22Rv1 (cell line): ENCODE data around the gene SATB1.

Experiments used
- H3K27ac ChIP-seq: fragments of 450-650 bp; 2 replicates; pipeline ENCODE4 v1.5.1; 2017
- CTCF ChIP-seq: fragments of 450-650 bp; IDR thresholded peaks from 2 replicates; pipeline ENCODE4 v1.5.1; 2017; ENCODE audit warnings: mild to moderate bottlenecking
- ZFX ChIP-seq: fragments of 450-650 bp; IDR thresholded peaks from 2 replicates; pipeline ENCODE4 v1.6.1; 2017; ENCODE audit warnings: antibody characterized with exemption, borderline replicate concordance

The SATB1 gene

GRCh38 chr3:18446149-18446825 lies 21.1 kb upstream of the SATB1 start:
- H3K27ac ChIP-seq: no peak overlapping the region
- TF ChIP-seq ZFX (no peak), CTCF (no peak)

- no peak overlapping the region for H3K27ac ChIP-seq
These were observed 20.4 kb upstream of the SATB1 start for GRCh38 chr3:18445401-18446148.

GRCh38 chr3:18444595-18445400 lies 19.7 kb upstream of the SATB1 start:
- TF ChIP-seq ZFX: no peak
- peak; percentile 70 for TF ChIP-seq CTCF
- H3K27ac ChIP-seq: no peak overlapping the region

More at GRCh38 chr3:18445401-18446148, 20.4 kb upstream of the SATB1 start:
- TF ChIP-seq CTCF (peak; percentile 46), ZFX (no peak)

- no peak overlapping the region for H3K27ac ChIP-seq
- TF ChIP-seq ZFX (no peak), CTCF (no peak)
These were observed 18.8 kb upstream of the SATB1 start for GRCh38 chr3:18443665-18444594.

GRCh38 chr3:18442756-18443664 lies 17.9 kb upstream of the SATB1 start:
- TF ChIP-seq ZFX: no peak
- TF ChIP-seq CTCF: no peak
- no peak overlapping the region for H3K27ac ChIP-seq

GRCh38 chr3:18441551-18441950 lies 16.4 kb upstream of the SATB1 start:
- TF ChIP-seq CTCF (no peak), ZFX (no peak)
- H3K27ac ChIP-seq: no peak overlapping the region
